ENCODE results near the gene TRAK1.

- TF ChIP-seq CTCF (IDR thresholded peaks at IDR 0.05): no peak
- TF ChIP-seq POLR2A (IDR thresholded peaks at IDR 0.05): no peak
- TF ChIP-seq POLR2AphosphoS5 (IDR thresholded peaks at IDR 0.05): no peak
Measured at GRCh38 chr3:42184651-42185443, 93.7 kb downstream of the TRAK1 start.
